Prostate gland (tissue), 2 donors: Measurements from ENCODE around the gene MSX1. TPM values are rescaled to one million over a fixed set of nuclear protein-coding genes. Genes with fewer than 3 reads are reported as not detected.

Experiments
- DNase-seq: peaks from one replicate; pipeline ENCODE4 v3.0.0-alpha.2; 2019; ENCODE audit warnings: low spot score
- H3K27ac ChIP-seq, 2 donors: fragments of 200-600 bp; sonication (generic); 2 replicates each; pipeline ENCODE4 v1.5.1; 2017 to 2019
- H3K27me3 ChIP-seq: fragments of 200-600 bp; sonication (generic); replicated peaks from 2 replicates; pipeline ENCODE4 v1.5.1; 2019; ENCODE audit not compliant: insufficient read depth
- H3K36me3 ChIP-seq, 2 donors: fragments of 200-600 bp; sonication (generic); 1 replicate in 1 of 2; 2 replicates in 1 of 2; pipeline versions ENCODE4 v1.5.1 to v1.8.1; 2017 to 2019
- H3K4me1 ChIP-seq: fragments of 200-600 bp; sonication (generic); replicated peaks from 2 replicates; pipeline ENCODE4 v1.5.1; 2019
- H3K4me3 ChIP-seq, 2 donors: fragments of 200-600 bp; sonication (generic); 2 replicates each; pipeline ENCODE4 v1.5.1; 2017 to 2019
- H3K9me3 ChIP-seq: fragments of 200-600 bp; sonication (generic); 2 replicates; pipeline ENCODE4 v1.5.1; 2017
- POLR2A ChIP-seq: fragments of 450-650 bp; IDR thresholded peaks from one replicate; pipeline ENCODE4 v1.6.1; 2016; ENCODE audit warnings: antibody characterized with exemption, mild to moderate bottlenecking
- POLR2AphosphoS5 ChIP-seq: sonication (generic); formaldehyde crosslinking; IDR thresholded peaks from one replicate; pipeline ENCODE4 v1.6.1; 2017; ENCODE audit warnings: antibody characterized with exemption
- WGBS: methylation state at CpG from one replicate; pipeline ENCODE4 v1.1.5; 2018; 5-methylcytosine and 5-hydroxymethylcytosine counted together
- intact Hi-C: fragments of 100-400 bp; cut with DNase I; formaldehyde crosslinking; loops from one replicate; pipeline ENCODE4 v1.14.2; 2022
- total RNA-seq, 2 donors: library from RNA; depleted of rRNA; stranded (reverse); fragments of >200 nt; gene quantifications; one replicate each; pipeline ENCODE4 v1.1.0, GENCODE V29; 2016
- TF ChIP-seq, protein P1 (sequence below), 4 experiments: fragments of 200-600 bp in 2 of 4; fragments of 450-650 bp in 2 of 4; sonication (generic) in 2 of 4; IDR thresholded peaks; 1 replicate in 3 of 4; 2 replicates in 1 of 4; pipeline ENCODE4 v1.5.1; 2016 to 2019; ENCODE audit warnings: antibody characterized with exemption in 4 of 4, mild to moderate bottlenecking in 2 of 4, moderate library complexity in 2 of 4

MSX1 gene
- total RNA-seq, 2 donors from 2014 or later = 2.2 to 4.2 TPM

DNA sequence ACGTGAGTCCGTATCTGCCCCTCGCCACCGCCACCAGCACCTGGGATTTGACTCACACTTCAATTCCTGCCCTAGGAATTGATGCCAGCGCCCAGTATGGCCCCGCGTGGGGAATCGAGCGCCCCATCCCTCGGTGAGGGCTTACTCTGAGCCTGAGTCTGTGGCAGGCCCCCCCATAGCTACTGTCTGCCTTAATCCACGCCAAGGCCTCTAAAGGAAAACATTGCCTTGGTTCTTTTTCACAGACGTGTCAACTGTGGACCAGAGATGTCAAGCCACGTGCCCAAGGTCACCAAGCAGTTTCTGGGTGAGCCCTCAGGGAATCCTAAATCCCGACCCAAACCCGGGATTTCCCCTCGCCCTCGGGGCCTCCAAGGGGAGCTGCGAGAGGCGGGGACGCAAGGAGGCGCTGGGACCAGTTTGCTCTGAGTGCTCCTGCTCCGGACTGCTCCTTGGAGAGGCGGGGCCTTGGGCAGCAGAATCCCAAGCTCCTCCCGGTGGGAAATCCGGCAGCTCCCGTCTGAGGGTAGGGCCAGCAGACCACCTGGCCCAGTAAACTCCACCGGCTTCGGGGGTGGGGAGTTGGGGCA, 12.9 kb downstream of the MSX1 start:
- Histone ChIP-seq H3K27me3 (peaks cover 46% of the 10 kb centered on the region), H3K36me3 (no peaks in the 10 kb centered on the region), H3K4me1 (no peaks in the 10 kb centered on the region), H3K27ac (no peak overlapping the region), H3K4me3 (no peak overlapping the region), H3K9me3 (no peaks in the 10 kb centered on the region)
- intact Hi-C loops = no loop called here
- no peak for TF ChIP-seq POLR2AphosphoS5
- TF ChIP-seq, protein P1, sequence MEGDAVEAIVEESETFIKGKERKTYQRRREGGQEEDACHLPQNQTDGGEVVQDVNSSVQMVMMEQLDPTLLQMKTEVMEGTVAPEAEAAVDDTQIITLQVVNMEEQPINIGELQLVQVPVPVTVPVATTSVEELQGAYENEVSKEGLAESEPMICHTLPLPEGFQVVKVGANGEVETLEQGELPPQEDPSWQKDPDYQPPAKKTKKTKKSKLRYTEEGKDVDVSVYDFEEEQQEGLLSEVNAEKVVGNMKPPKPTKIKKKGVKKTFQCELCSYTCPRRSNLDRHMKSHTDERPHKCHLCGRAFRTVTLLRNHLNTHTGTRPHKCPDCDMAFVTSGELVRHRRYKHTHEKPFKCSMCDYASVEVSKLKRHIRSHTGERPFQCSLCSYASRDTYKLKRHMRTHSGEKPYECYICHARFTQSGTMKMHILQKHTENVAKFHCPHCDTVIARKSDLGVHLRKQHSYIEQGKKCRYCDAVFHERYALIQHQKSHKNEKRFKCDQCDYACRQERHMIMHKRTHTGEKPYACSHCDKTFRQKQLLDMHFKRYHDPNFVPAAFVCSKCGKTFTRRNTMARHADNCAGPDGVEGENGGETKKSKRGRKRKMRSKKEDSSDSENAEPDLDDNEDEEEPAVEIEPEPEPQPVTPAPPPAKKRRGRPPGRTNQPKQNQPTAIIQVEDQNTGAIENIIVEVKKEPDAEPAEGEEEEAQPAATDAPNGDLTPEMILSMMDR (IDR thresholded peaks at IDR 0.05) = no peak
- TF ChIP-seq POLR2A = no peak
- 9% methylated on average over 26 of the region's 28 CpGs for WGBS
- DNase-seq = no peak

DNA sequence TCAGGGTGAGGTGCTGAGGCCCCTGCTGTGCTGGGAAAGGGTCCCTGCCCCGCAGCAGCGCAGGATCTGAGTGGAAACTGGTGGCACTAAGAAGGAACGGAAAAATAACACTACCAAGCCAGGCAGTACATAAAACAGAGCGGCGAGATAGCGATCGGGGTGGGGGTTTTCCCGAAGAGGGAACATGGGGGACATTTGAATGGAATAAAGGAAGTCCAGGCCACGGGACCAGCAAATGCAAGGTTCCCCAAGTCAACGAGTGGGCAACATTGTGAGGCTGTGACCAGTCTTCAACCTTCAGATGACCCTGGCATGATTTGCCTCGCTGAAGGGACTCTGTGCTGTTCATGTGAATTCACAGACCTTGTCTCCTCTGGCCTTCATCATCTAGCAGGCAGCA, 13.7 kb downstream of the MSX1 start:
- Histone ChIP-seq H3K27me3 (peaks cover 42% of the 10 kb centered on the region), H3K27ac (no peak overlapping the region), H3K36me3 (no peaks in the 10 kb centered on the region), H3K4me3 (no peak overlapping the region), H3K4me1 (no peaks in the 10 kb centered on the region), H3K9me3 (no peaks in the 10 kb centered on the region)
- no peak for DNase-seq
- no peak for TF ChIP-seq POLR2AphosphoS5
- TF ChIP-seq POLR2A = no peak
- TF ChIP-seq, protein P1 (IDR thresholded peaks at IDR 0.05) = no peak
- intact Hi-C loops = no loop called here
- 61% methylated on average over 11 of the region's 11 CpGs for WGBS

DNA sequence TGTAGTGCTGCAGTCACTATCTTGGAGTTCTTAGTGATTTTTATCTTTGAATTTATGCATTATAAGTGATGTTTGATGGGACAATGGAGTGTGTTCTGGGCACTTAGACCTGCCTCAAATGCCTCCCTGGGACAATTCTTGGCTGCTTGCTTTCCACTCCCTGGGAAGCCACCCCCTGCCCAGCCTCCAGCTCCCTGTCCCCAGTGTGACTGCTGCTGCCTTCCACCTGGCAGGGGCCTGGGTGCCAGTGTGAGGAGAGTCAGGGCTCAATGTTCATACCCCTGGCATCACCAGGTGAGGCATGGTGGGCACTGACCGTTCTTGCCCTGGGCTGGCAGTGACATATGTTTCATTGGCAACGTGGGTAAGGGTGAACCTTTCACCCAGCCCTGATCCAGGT, 14.8 kb downstream of the MSX1 start:
- intact Hi-C loops = no loop called here
- TF ChIP-seq, protein P1 (IDR thresholded peaks at IDR 0.05) = no peak
- TF ChIP-seq POLR2A (no peak), POLR2AphosphoS5 (no peak)
- peaks cover 37% of the 10 kb centered on the region for H3K27me3 ChIP-seq
- no peaks in the 10 kb centered on the region for H3K9me3 ChIP-seq
- 63% methylated on average over 2 of the region's 2 CpGs for WGBS
- no peak overlapping the region for H3K27ac ChIP-seq
- H3K4me1 ChIP-seq = no peaks in the 10 kb centered on the region
- no peaks in the 10 kb centered on the region for H3K36me3 ChIP-seq
- no peak for DNase-seq
- H3K4me3 ChIP-seq = no peak overlapping the region

DNA sequence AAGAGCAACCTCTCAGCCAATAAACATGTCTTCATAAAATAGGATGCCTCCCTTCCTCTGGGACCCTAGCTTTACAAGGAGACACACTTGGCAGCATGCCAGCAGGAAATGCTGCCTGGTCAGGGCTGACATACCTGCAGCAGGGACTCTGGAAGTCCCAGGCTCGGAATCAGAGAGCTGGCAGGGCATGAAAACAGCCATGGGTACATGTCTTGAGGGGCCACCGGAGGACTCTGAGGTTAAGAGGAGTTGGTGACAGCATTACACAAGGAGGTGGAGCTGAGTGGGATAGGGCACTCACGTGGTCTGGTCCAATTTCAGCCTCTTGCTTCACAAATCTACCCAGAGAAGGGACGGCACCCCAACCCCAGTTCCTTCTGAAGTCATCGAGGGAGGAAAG, 15.7 kb downstream of the MSX1 start:
- no peaks in the 10 kb centered on the region for H3K9me3 ChIP-seq
- intact Hi-C loops = no loop called here
- TF ChIP-seq, protein P1 (IDR thresholded peaks at IDR 0.05) = no peak
- TF ChIP-seq POLR2A (no peak), POLR2AphosphoS5 (no peak)
- H3K4me1 ChIP-seq = no peaks in the 10 kb centered on the region
- DNase-seq = no peak
- WGBS = 12% methylated on average over 5 of the region's 5 CpGs
- no peak overlapping the region for H3K27ac ChIP-seq
- peaks cover 29% of the 10 kb centered on the region for H3K27me3 ChIP-seq
- H3K36me3 ChIP-seq = no peaks in the 10 kb centered on the region
- no peak overlapping the region for H3K4me3 ChIP-seq

DNA sequence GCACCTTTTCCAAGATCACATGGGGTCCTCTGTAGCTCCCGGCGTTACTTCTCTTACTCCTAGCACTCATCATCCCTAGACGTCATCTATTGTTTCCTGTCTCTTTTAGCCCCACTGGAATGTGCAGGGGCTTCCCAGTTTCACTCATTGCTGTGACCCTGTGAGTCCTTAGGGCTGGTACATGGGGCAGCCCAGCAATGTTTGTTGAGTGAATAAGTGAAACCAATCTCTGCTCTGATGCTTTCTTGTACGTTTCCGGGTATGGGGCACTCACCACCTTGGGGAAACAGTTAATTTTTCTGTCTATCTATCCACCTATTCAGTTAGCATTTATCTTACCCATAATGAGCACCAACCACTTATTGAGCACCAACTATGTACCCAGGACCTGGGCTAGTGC, 16.1 kb downstream of the MSX1 start:
- Histone ChIP-seq H3K4me3 (no peak overlapping the region), H3K27me3 (peaks cover 25% of the 10 kb centered on the region), H3K9me3 (no peaks in the 10 kb centered on the region), H3K4me1 (no peaks in the 10 kb centered on the region), H3K27ac (no peak overlapping the region), H3K36me3 (no peaks in the 10 kb centered on the region)
- intact Hi-C loops = no loop called here
- DNase-seq = no peak
- no peak for TF ChIP-seq POLR2AphosphoS5
- no peak for TF ChIP-seq POLR2A
- TF ChIP-seq, protein P1 (IDR thresholded peaks at IDR 0.05) = no peak
- WGBS = 40% methylated on average over 5 of the region's 5 CpGs
